ENCODE measurements around the gene OCSTAMP. TPM values are rescaled to one million over a fixed set of nuclear protein-coding genes. Genes with fewer than 3 reads are reported as not detected.

OCSTAMP gene
- polyA plus RNA-seq, 6 donors from 2014 or later: not detected

DNA sequence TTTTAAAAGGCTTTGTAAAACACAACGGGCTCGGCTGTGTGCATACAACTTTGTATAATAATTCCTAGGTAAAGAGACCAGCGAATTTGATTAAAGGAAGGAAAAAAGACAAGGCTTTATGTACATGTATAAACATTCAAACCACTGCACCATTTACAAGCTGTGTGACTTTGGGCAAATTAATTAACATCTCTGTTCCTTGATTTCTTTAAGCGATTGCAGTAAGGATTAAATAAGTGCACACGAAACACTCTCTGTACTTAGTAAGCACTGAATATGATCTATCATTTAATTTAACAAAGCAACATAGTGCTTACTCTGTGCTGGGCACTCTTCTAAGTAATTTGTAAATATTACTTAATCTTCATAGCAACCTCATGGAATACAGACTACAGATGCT is 19.5 kb upstream of the OCSTAMP start:
- H3K9me3 Mint-ChIP-seq: no peaks in the 10 kb centered on the region
- ATAC-seq (ENCODE audit: low read depth in 2 of 2): no peak

GRCh38 chr20:46568570-46569129 is 18.2 kb upstream of the OCSTAMP start:
- Mint-ChIP-seq H3K27me3 (peaks cover 9 to 38% (median 22%) of the 10 kb centered on the region in 3 donors), H3K4me3 (no peak overlapping the region), H3K9me3 (no peaks in the 10 kb centered on the region), H3K27ac (no peak overlapping the region), H3K36me3 (no peaks in the 10 kb centered on the region), H3K4me1 (no peaks in the 10 kb centered on the region)
- DNase-seq (no peak), ATAC-seq (ENCODE audit: low read depth in 2 of 2) (no peak)

More for the DNA sequence above, 19.5 kb upstream of the OCSTAMP start:
- Mint-ChIP-seq H3K4me3 (no peak overlapping the region), H3K36me3 (no peaks in the 10 kb centered on the region), H3K4me1 (no peaks in the 10 kb centered on the region), H3K27me3 (peaks cover 13 to 38% (median 30%) of the 10 kb centered on the region in 3 donors), H3K27ac (no peak overlapping the region)
- DNase-seq: no peak

DNA sequence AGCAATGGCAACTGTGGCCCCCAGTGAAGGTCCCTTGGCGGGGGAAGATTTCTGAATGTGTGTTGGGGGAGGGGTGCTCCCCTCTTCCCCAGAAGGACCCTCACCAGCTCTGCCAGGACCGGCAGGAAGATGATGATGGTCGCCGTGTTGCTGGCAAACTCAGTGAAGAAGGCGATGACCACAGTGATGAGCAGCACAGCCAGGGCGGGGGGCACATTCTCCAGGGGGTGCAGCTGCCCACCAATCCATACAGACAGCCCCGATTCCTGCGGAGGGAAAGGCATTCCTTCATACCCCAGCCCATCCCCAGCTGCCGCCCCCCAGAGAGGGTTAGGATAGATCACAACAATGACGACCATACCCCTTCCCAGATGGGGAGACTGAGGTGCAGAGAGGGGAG is 15.7 kb upstream of the OCSTAMP start:
- Mint-ChIP-seq H3K27ac (no peak overlapping the region), H3K4me1 (no peaks in the 10 kb centered on the region), H3K36me3 (no peaks in the 10 kb centered on the region), H3K4me3 (no peak overlapping the region), H3K27me3 (peaks cover 9 to 31% (median 13%) of the 10 kb centered on the region in 3 donors), H3K9me3 (no peaks in the 10 kb centered on the region)
- DNase-seq: no peak
- no peak for ATAC-seq (ENCODE audit: low read depth in 2 of 2)

GRCh38 chr20:46564241-46564957 is 13.9 kb upstream of the OCSTAMP start:
- DNase-seq (no peak), ATAC-seq (ENCODE audit: low read depth in 2 of 2) (no peak)
- Mint-ChIP-seq H3K4me1 (peaks cover 3 to 8% (median 4%) of the 10 kb centered on the region in 3 donors), H3K36me3 (no peaks in the 10 kb centered on the region), H3K27me3 (peaks cover 5 to 21% (median 8%) of the 10 kb centered on the region in 3 donors), H3K27ac (no peak overlapping the region), H3K4me3 (no peak overlapping the region), H3K9me3 (no peaks in the 10 kb centered on the region)

GRCh38 chr20:46563860-46564221 is 13.4 kb upstream of the OCSTAMP start:
- no peaks in the 10 kb centered on the region for H3K9me3 Mint-ChIP-seq
- no peaks in the 10 kb centered on the region for H3K36me3 Mint-ChIP-seq
- H3K4me1 Mint-ChIP-seq: peaks cover 3 to 8% (median 4%) of the 10 kb centered on the region in 3 donors
- peaks cover 5 to 21% (median 8%) of the 10 kb centered on the region in 3 donors for H3K27me3 Mint-ChIP-seq
- ATAC-seq (ENCODE audit: low read depth in 2 of 2) (no peak), DNase-seq (no peak)
- no peak overlapping the region for H3K4me3 Mint-ChIP-seq
- H3K27ac Mint-ChIP-seq: no peak overlapping the region

DNA sequence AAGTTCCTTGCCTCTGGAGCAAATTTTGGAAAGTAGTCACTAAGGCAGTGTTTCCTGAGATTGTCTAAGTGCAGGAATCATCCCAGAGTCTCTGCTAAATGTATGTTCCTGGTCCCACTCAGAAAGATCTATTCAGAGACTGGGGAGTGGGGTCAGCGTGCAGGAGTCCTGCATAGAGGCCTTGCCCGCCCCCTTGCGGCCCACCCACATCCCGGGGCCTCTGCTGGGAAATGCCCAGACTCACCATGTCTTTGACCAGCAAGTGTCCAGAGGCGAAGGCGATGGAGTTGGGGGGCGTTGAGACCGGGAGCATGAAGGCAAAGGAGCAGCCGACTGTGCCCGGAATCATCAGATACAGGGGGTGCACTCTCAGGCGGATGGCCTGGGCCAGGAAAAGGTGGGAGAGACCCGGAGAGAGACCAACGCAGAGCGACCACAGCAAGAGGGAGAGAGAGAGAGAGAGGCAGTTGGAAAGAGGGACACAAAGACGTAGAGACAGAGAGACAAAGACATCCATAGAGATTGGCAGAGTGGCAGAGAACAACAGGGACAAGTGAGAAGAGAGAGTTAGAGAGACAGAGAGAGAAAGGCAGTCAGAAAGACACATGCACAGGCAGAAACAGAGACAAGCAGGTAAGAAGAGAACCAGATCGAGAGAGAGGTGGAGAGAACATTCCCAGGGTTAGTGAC is 12.9 kb upstream of the OCSTAMP start:
- DNase-seq: no peak
- Mint-ChIP-seq H3K27ac (no peak overlapping the region), H3K27me3 (peaks cover 5 to 21% (median 8%) of the 10 kb centered on the region in 3 donors), H3K4me3 (no peak overlapping the region), H3K4me1 (peaks cover 3 to 8% (median 4%) of the 10 kb centered on the region in 3 donors), H3K36me3 (no peaks in the 10 kb centered on the region), H3K9me3 (no peaks in the 10 kb centered on the region)
- no peak for ATAC-seq (ENCODE audit: low read depth in 2 of 2)

DNA sequence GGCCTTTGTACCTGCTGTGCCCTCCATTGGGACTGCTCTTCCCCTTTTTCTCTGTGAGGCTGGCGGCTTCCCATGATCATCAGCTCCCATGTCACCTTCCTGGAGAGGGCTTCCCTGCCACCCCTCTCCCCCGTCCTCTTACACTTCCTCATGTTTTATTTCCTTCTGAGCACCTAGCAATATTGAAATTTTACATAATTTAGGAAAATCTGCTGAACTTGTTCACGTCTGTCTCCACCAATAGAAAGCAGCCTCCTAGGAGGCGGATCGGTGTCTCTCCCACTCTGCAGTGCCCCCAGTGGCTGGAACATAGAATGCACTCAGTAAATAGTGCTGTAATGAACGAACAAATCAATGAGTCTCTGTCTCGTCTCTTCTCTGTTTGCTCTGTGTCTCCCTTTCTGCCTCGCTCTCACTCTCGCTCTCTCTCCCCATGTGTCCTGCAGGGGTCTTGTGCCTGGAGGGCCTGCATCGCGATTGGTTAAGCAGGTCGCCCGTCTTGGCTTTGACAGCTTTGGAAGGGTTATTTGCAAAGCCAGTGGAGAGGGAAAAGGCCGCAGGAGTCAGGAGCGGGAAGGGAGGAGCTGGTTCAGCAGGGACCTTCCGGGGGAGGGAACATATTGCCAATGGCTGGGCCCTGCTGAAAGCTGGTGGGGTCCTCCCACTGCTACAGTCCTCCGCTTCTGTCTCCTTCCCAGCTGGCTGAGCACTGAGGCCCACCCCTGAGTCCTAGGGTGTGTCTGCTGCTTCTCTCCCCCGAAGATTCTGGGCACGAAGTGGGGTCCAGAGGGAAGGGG is 12.1 kb upstream of the OCSTAMP start:
- no peak overlapping the region for H3K27ac Mint-ChIP-seq
- peak; percentile 28 for DNase-seq

GRCh38 chr20:46562009-46562372 is 11.5 kb upstream of the OCSTAMP start:
- H3K4me1 Mint-ChIP-seq: peaks cover 3 to 8% (median 6%) of the 10 kb centered on the region in 3 donors
- ATAC-seq (ENCODE audit: low read depth in 2 of 2) (no peak), DNase-seq (no peak)
- no peak overlapping the region for H3K4me3 Mint-ChIP-seq
- no peaks in the 10 kb centered on the region for H3K9me3 Mint-ChIP-seq
- H3K36me3 Mint-ChIP-seq: no peaks in the 10 kb centered on the region
- H3K27ac Mint-ChIP-seq: no peak overlapping the region
- peaks cover 0 to 14% (median 0%) of the 10 kb centered on the region in 3 donors for H3K27me3 Mint-ChIP-seq

More for the DNA sequence above, 12.1 kb upstream of the OCSTAMP start:
- Mint-ChIP-seq H3K4me1 (peaks cover 3 to 8% (median 6%) of the 10 kb centered on the region in 3 donors), H3K27me3 (peaks cover 3 to 18% (median 4%) of the 10 kb centered on the region in 3 donors), H3K4me3 (no peak overlapping the region), H3K36me3 (no peaks in the 10 kb centered on the region), H3K9me3 (no peaks in the 10 kb centered on the region)
- ATAC-seq (ENCODE audit: low read depth in 2 of 2): peak in 1 of 2 donors; percentile 62

- no peak overlapping the region for H3K4me3 Mint-ChIP-seq
- peaks cover 13 to 20% (median 16%) of the 10 kb centered on the region in 3 donors for H3K4me1 Mint-ChIP-seq
- no peak for DNase-seq
- H3K27me3 Mint-ChIP-seq: no peaks in the 10 kb centered on the region
- ATAC-seq (ENCODE audit: low read depth in 2 of 2): no peak
- no peaks in the 10 kb centered on the region for H3K9me3 Mint-ChIP-seq
- H3K36me3 Mint-ChIP-seq: no peaks in the 10 kb centered on the region
- no peak overlapping the region for H3K27ac Mint-ChIP-seq
These were observed 9.4 kb upstream of the OCSTAMP start for GRCh38 chr20:46559685-46560440.

GRCh38 chr20:46559001-46559400 is 8.5 kb upstream of the OCSTAMP start:
- no peak overlapping the region for H3K4me3 Mint-ChIP-seq
- no peak for DNase-seq
- H3K36me3 Mint-ChIP-seq: no peaks in the 10 kb centered on the region
- no peak for ATAC-seq (ENCODE audit: low read depth in 2 of 2)
- H3K27me3 Mint-ChIP-seq: no peaks in the 10 kb centered on the region
- H3K27ac Mint-ChIP-seq: no peak overlapping the region
- peaks cover 13 to 24% (median 20%) of the 10 kb centered on the region in 3 donors for H3K4me1 Mint-ChIP-seq
- no peaks in the 10 kb centered on the region for H3K9me3 Mint-ChIP-seq

DNA sequence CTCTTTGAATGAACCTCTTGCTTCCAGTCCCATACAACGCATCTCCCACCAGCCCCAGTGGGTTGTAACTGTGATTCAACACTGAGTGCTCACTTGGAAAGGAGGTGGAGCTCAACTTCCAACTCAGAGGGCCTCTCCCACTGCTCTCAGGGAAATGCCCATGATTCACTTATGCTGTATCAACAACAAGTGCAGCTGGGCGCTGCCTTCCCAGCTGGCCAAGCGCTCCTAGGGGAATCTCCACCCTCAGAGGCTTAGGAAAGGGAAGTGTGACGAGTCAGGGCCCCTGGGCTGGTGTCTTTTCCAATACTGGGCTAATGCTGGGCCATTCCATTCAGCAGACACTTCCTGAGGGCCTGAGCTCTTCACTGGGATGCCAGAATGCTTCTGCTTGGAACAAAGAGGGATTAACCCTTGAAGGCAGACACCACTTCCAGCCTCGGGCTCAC is 8.1 kb upstream of the OCSTAMP start:
- peak overlapping the region in 1 of 6 donors; percentile 61 for H3K27ac Mint-ChIP-seq

GRCh38 chr20:46557231-46557956 is 6.9 kb upstream of the OCSTAMP start:
- ATAC-seq (ENCODE audit: low read depth in 2 of 2): no peak
- Mint-ChIP-seq H3K36me3 (no peaks in the 10 kb centered on the region), H3K4me1 (peaks cover 24 to 31% (median 26%) of the 10 kb centered on the region in 3 donors), H3K27ac (no peak overlapping the region), H3K27me3 (no peaks in the 10 kb centered on the region), H3K9me3 (no peaks in the 10 kb centered on the region), H3K4me3 (peak overlapping the region in 1 of 8 donors; percentile 13)
- no peak for DNase-seq

More for the DNA sequence above, 8.1 kb upstream of the OCSTAMP start:
- Mint-ChIP-seq H3K4me1 (peaks cover 13 to 26% (median 20%) of the 10 kb centered on the region in 3 donors), H3K36me3 (no peaks in the 10 kb centered on the region), H3K4me3 (no peak overlapping the region), H3K9me3 (no peaks in the 10 kb centered on the region), H3K27me3 (no peaks in the 10 kb centered on the region)
- no peak for DNase-seq
- ATAC-seq (ENCODE audit: low read depth in 2 of 2): no peak
